ENCODE data around the gene PROM1. TPM values are rescaled to one million over a fixed set of nuclear protein-coding genes. Genes with fewer than 3 reads are reported as not detected.

The PROM1 gene
- total and polyA plus RNA-seq, 8 donors, result 19.7 to 51.6 (median 22.2) TPM

GRCh38 chr4:16048619-16049419 is 35.0 kb downstream of the PROM1 start:
- H3K4me3 ChIP-seq, result no peak overlapping the region
- no peaks in the 10 kb centered on the region for H3K4me1 ChIP-seq
- no peaks in the 10 kb centered on the region for H3K27me3 ChIP-seq
- intact Hi-C loops (cut with DNase I), result no loop called here
- H3K27ac ChIP-seq, result no peak overlapping the region
- no peaks in the 10 kb centered on the region for H3K9me3 ChIP-seq
- TF ChIP-seq, protein P1, sequence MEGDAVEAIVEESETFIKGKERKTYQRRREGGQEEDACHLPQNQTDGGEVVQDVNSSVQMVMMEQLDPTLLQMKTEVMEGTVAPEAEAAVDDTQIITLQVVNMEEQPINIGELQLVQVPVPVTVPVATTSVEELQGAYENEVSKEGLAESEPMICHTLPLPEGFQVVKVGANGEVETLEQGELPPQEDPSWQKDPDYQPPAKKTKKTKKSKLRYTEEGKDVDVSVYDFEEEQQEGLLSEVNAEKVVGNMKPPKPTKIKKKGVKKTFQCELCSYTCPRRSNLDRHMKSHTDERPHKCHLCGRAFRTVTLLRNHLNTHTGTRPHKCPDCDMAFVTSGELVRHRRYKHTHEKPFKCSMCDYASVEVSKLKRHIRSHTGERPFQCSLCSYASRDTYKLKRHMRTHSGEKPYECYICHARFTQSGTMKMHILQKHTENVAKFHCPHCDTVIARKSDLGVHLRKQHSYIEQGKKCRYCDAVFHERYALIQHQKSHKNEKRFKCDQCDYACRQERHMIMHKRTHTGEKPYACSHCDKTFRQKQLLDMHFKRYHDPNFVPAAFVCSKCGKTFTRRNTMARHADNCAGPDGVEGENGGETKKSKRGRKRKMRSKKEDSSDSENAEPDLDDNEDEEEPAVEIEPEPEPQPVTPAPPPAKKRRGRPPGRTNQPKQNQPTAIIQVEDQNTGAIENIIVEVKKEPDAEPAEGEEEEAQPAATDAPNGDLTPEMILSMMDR (IDR thresholded peaks at IDR 0.05), result no peak
- DNase-seq, result no peak
- no peak for ATAC-seq
- WGBS, 2 donors, result 56 to 65% methylated on average over 15 of the region's 15 CpGs
- H3K36me3 ChIP-seq, result no peaks in the 10 kb centered on the region
- no peak for FAIRE-seq

DNA sequence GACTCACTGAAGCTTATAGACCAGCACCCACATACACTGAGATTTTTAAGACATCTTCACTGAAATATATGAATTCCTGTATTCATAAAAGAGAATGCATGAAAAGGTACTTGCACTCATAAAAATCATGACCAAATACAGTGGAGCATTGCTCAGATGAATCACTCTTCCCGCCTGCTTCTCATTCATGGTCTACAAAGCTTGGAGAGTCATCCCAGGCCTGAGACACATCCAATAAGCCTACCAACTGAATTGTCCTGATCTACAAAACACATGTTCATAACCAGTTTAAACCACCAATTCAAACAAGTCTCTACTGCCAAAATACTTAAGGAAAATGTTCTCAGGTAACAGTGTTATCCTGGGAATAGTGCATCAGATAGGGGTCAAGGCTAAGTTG is 38.1 kb downstream of the PROM1 start:
- Histone ChIP-seq H3K4me3 (no peak overlapping the region), H3K27ac (no peak overlapping the region), H3K36me3 (no peaks in the 10 kb centered on the region), H3K27me3 (no peaks in the 10 kb centered on the region), H3K4me1 (no peaks in the 10 kb centered on the region), H3K9me3 (no peaks in the 10 kb centered on the region)
- intact Hi-C loops (cut with DNase I), result no loop called here
- 92 to 95% methylated on average over 1 of the region's 1 CpG for WGBS, 2 donors
- no peak for ATAC-seq
- TF ChIP-seq, protein P1 (IDR thresholded peaks at IDR 0.05), result no peak
- FAIRE-seq, result no peak
- DNase-seq, result no peak

- 74 to 77% methylated on average over 11 of the region's 11 CpGs for WGBS, 2 donors
- Histone ChIP-seq H3K4me3 (no peak overlapping the region), H3K27ac (no peak overlapping the region), H3K27me3 (no peaks in the 10 kb centered on the region), H3K9me3 (no peaks in the 10 kb centered on the region), H3K36me3 (no peaks in the 10 kb centered on the region), H3K4me1 (no peaks in the 10 kb centered on the region)
- TF ChIP-seq, protein P1 (IDR thresholded peaks at IDR 0.05), result no peak
- FAIRE-seq (no peak), ATAC-seq (no peak), DNase-seq (no peak)
- intact Hi-C loops (cut with DNase I), result no loop called here
These were observed 40.0 kb downstream of the PROM1 start for GRCh38 chr4:16043642-16044498.

- no peak for FAIRE-seq
- no peaks in the 10 kb centered on the region for H3K36me3 ChIP-seq
- H3K27me3 ChIP-seq, result no peaks in the 10 kb centered on the region
- no peak for ATAC-seq
- intact Hi-C loops (cut with DNase I), result no loop called here
- H3K4me3 ChIP-seq, result no peak overlapping the region
- H3K9me3 ChIP-seq, result no peaks in the 10 kb centered on the region
- TF ChIP-seq, protein P1 (IDR thresholded peaks at IDR 0.05), result no peak
- H3K4me1 ChIP-seq, result peaks cover 0 to 11% (median 7%) of the 10 kb centered on the region in 3 donors
- 77 to 84% methylated on average over 5 of the region's 5 CpGs for WGBS, 2 donors
- no peak for DNase-seq
- no peak overlapping the region for H3K27ac ChIP-seq
These were observed 44.7 kb downstream of the PROM1 start for GRCh38 chr4:16039139-16039538.
